ENCODE data around the gene OSTM1.

DNA sequence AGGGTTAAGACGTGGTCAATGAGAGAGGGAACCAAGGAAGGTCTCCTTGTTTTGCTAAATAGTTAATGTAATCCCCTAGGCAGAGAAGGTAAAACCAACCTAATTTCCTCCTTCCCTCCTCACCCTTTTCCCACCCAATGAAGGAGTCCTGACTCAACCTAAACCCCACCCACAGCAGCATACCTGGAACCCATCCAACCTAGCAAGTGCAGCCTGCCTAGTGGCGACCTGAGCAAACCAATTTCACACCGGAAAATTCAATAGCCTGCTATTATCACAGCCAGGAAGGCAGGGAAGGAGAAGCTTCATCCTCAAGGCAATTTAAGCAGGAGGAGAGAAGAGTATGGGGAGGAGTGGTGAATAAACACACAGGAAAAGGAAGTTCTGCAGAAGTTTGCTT is 46.9 kb downstream of the OSTM1 start:
- TF ChIP-seq POLR2AphosphoS5 (IDR thresholded peaks at IDR 0.05), result no peak
- TF ChIP-seq POLR2A (IDR thresholded peaks at IDR 0.05), result no peak
- TF ChIP-seq, protein P1, sequence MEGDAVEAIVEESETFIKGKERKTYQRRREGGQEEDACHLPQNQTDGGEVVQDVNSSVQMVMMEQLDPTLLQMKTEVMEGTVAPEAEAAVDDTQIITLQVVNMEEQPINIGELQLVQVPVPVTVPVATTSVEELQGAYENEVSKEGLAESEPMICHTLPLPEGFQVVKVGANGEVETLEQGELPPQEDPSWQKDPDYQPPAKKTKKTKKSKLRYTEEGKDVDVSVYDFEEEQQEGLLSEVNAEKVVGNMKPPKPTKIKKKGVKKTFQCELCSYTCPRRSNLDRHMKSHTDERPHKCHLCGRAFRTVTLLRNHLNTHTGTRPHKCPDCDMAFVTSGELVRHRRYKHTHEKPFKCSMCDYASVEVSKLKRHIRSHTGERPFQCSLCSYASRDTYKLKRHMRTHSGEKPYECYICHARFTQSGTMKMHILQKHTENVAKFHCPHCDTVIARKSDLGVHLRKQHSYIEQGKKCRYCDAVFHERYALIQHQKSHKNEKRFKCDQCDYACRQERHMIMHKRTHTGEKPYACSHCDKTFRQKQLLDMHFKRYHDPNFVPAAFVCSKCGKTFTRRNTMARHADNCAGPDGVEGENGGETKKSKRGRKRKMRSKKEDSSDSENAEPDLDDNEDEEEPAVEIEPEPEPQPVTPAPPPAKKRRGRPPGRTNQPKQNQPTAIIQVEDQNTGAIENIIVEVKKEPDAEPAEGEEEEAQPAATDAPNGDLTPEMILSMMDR (IDR thresholded peaks at IDR 0.05), result no peak

Measured in sigmoid colon (tissue), 4 donors.